Ascending aorta (tissue), 2 donors: ENCODE measurements around the gene DISP2. TPM values are rescaled to one million over a fixed set of nuclear protein-coding genes. Genes with fewer than 3 reads are reported as not detected.

Experiments
- DNase-seq, 2 donors: peaks; one replicate each; pipeline ENCODE4 v3.0.0-alpha.2; 2019; ENCODE audit warnings: low spot score in 2 of 2
- H3K27ac ChIP-seq, 2 donors: fragments of 200-600 bp; sonication (generic); one replicate each; pipeline ENCODE4 v1.5.1; 2016 to 2017; ENCODE audit warnings: mild to moderate bottlenecking in 1 of 2
- H3K27me3 ChIP-seq: fragments of 200-600 bp; sonication (generic); one replicate; pipeline ENCODE4 v1.5.1; 2017
- H3K36me3 ChIP-seq, 2 donors: fragments of 200-600 bp; sonication (generic); one replicate each; pipeline ENCODE4 v1.5.1; 2016
- H3K4me1 ChIP-seq, 2 donors: fragments of 200-600 bp; sonication (generic); one replicate each; pipeline ENCODE4 v1.5.1; 2016 to 2017; ENCODE audit warnings: mild to moderate bottlenecking in 1 of 2
- H3K4me3 ChIP-seq, 2 donors: fragments of 200-600 bp; sonication (generic); one replicate each; pipeline ENCODE4 v1.5.1; 2016 to 2017; ENCODE audit warnings: mild to moderate bottlenecking in 1 of 2
- H3K9me3 ChIP-seq, 2 donors: fragments of 200-600 bp; sonication (generic); one replicate each; pipeline ENCODE4 v1.5.1; 2016
- CTCF ChIP-seq, 3 experiments: fragments of 200-600 bp in 2 of 3; fragments of 450-650 bp in 1 of 3; sonication (generic) in 2 of 3; IDR thresholded peaks; one replicate each; pipeline ENCODE4 v1.5.1; 2016 to 2019; ENCODE audit warnings: antibody characterized with exemption in 3 of 3, mild to moderate bottlenecking in 1 of 3, moderate library complexity in 1 of 3
- intact Hi-C: fragments of 100-400 bp; cut with DNase I; formaldehyde crosslinking; loops from one replicate; pipeline ENCODE4 v1.15.1; 2023
- total RNA-seq: library from RNA; depleted of rRNA; stranded (reverse); fragments of >200 nt; gene quantifications from one replicate; pipeline ENCODE4 v1.1.0, GENCODE V29; 2016

DISP2 gene
- total RNA-seq, 1 donor from 2014 or later = 0.32 TPM

GRCh38 chr15:40334941-40335795 lies 22.9 kb upstream of the DISP2 start:
- H3K4me3 ChIP-seq = no peak overlapping the region

GRCh38 chr15:40335938-40336743 lies 21.9 kb upstream of the DISP2 start:
- Histone ChIP-seq H3K9me3 (no peaks in the 10 kb centered on the region), H3K27ac (peak overlapping the region; percentile 98 to 99), H3K4me1 (peaks cover 50 to 85% of the 10 kb centered on the region in 2 donors), H3K27me3 (no peaks in the 10 kb centered on the region), H3K36me3 (peaks cover 4 to 7% of the 10 kb centered on the region in 2 donors), H3K4me3 (no peak overlapping the region)
- TF ChIP-seq CTCF (IDR thresholded peaks at IDR 0.05) = no peak
- intact Hi-C loops = loop anchor here (1.0 to 5.0 kb wide), 2 partner anchors 12 to 234 kb away; no protein-coding TSS in a partner anchor
- DNase-seq = no peak

More at GRCh38 chr15:40334941-40335795, 22.9 kb upstream of the DISP2 start:
- no peak for DNase-seq
- no peaks in the 10 kb centered on the region for H3K27me3 ChIP-seq
- H3K9me3 ChIP-seq = no peaks in the 10 kb centered on the region
- peaks cover 48 to 88% of the 10 kb centered on the region in 2 donors for H3K4me1 ChIP-seq
- intact Hi-C loops = loop anchor here (5.0 kb wide), 1 partner anchor 233 kb away; no protein-coding TSS in a partner anchor
- peaks cover 4 to 7% of the 10 kb centered on the region in 2 donors for H3K36me3 ChIP-seq
- peak overlapping the region; percentile 98 to 99 for H3K27ac ChIP-seq
- no peak for TF ChIP-seq CTCF (IDR thresholded peaks at IDR 0.05)

- Histone ChIP-seq H3K4me1 (peaks cover 56 to 90% of the 10 kb centered on the region in 2 donors), H3K9me3 (no peaks in the 10 kb centered on the region), H3K27ac (peak overlapping the region; percentile 98 to 99), H3K4me3 (peak overlapping the region in 1 of 2 donors; percentile 40), H3K36me3 (peaks cover 4 to 7% of the 10 kb centered on the region in 2 donors), H3K27me3 (no peaks in the 10 kb centered on the region)
- intact Hi-C loops = loop anchor here (1.0 to 5.0 kb wide), 2 partner anchors 12 to 234 kb away; no protein-coding TSS in a partner anchor
- no peak for DNase-seq
- peak in 1 of 3 experiments; percentile 17 for TF ChIP-seq CTCF (IDR thresholded peaks at IDR 0.05)
Observed at GRCh38 chr15:40336744-40337122, 21.3 kb upstream of the DISP2 start.

- Histone ChIP-seq H3K4me1 (peaks cover 60 to 94% of the 10 kb centered on the region in 2 donors), H3K27me3 (no peaks in the 10 kb centered on the region), H3K9me3 (no peaks in the 10 kb centered on the region), H3K36me3 (peaks cover 0 to 4% of the 10 kb centered on the region in 2 donors), H3K4me3 (peak overlapping the region; percentile 24 to 40), H3K27ac (peak overlapping the region; percentile 98 to 99)
- TF ChIP-seq CTCF (IDR thresholded peaks at IDR 0.05) = no peak
- no peak for DNase-seq
- intact Hi-C loops = loop anchor here (5.0 kb wide), 1 partner anchor 235 kb away; no protein-coding TSS in a partner anchor
Observed at GRCh38 chr15:40337597-40337996, 20.4 kb upstream of the DISP2 start.

GRCh38 chr15:40338041-40338657 lies 19.9 kb upstream of the DISP2 start:
- intact Hi-C loops = loop anchor here (5.0 kb wide), 1 partner anchor 236 kb away; no protein-coding TSS in a partner anchor
- Histone ChIP-seq H3K36me3 (peaks cover 0 to 4% of the 10 kb centered on the region in 2 donors), H3K27me3 (no peaks in the 10 kb centered on the region), H3K9me3 (no peaks in the 10 kb centered on the region), H3K4me1 (peaks cover 62 to 95% of the 10 kb centered on the region in 2 donors), H3K27ac (peak overlapping the region; percentile 98 to 99), H3K4me3 (peak overlapping the region; percentile 24 to 40)
- TF ChIP-seq CTCF (IDR thresholded peaks at IDR 0.05) = peak; percentile 56 to 77 (median 68)
- DNase-seq = peak in 1 of 2 donors; percentile 89
